Amniotic epithelial cell (primary cell): ENCODE results near the gene LHFPL4.
"Not testable (repeated sequence)": the region's sequence is repeated elsewhere in the genome, so short reads cannot be mapped to it uniquely, and the experiment has no call there.

Experiments used
- DNase-seq: peaks from one replicate; pipeline ENCODE4 v3.0.0-alpha.2; 2010; ENCODE audit warnings: low read depth

LHFPL4 gene

GRCh38 chr3:9536212-9536611 is 17.4 kb downstream of the LHFPL4 start:
- no peak for DNase-seq

GRCh38 chr3:9534429-9534828 is 19.2 kb downstream of the LHFPL4 start:
- no peak for DNase-seq

DNA sequence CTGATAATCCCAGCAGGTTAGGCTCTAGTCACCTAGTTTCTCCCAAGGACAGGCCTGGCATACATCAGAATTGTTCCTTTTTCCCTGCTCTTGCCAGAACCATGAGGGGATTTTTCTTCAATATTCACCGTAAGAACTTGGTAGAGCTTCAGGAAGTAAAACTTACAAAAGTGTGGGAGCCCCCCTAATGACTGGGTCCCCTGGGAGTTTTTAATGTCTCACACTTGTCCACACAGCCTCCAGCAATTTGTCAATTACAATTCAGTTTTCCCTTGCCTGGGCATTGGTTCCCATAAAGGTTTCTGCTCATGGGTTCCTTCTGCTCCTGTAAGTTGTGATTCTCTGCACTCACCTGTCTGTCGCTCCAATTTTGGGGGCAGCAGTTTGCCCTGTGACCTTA is 28.5 kb downstream of the LHFPL4 start:
- no peak for DNase-seq

DNA sequence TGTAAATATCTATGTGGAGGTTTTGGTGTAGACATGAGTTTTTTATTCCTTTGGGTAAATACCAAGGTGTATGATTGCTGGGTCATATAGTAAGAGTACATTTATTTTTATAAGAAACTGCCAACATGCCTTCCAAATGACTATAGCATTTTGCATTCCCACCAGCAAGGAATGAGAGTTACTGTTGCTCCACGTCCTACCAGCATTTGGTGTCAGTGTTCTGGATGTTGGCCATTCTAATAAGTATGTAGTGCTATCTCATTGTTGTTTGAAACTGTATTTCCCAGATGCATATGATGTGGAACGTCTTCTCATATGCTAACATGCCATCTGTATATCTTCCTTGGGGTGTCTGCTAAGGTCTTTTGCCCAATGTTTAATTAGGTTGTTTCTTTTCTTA is 38.7 kb downstream of the LHFPL4 start:
- DNase-seq, result no peak

- no peak for DNase-seq
Measured at GRCh38 chr3:9514306-9514705, 39.3 kb downstream of the LHFPL4 start.

GRCh38 chr3:9512456-9513045 is 41.1 kb downstream of the LHFPL4 start:
- no peak for DNase-seq

DNA sequence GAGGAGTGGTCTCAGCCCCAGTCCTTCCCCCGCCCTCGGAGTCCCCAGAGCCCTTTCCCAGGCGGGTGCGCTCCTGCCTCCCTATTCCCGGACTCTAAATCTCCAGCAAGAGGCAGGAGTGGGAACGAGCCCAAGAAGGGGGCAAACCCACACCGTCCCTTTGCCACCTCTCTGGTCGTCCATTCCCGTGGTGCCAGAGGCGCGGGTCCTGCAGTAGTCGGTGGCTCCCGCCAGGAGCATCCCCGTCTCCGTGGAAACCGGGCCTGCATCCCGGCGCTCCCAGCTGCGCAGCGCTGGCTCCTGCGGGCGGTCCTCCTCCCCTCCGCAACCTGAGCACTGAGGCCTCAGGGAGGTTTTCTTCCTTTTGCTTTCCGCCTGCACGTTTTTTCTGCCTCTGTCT is 44.8 kb downstream of the LHFPL4 start:
- DNase-seq, result no peak

- no peak for DNase-seq
Measured at GRCh38 chr3:9507586-9508578, 45.7 kb downstream of the LHFPL4 start.

DNA sequence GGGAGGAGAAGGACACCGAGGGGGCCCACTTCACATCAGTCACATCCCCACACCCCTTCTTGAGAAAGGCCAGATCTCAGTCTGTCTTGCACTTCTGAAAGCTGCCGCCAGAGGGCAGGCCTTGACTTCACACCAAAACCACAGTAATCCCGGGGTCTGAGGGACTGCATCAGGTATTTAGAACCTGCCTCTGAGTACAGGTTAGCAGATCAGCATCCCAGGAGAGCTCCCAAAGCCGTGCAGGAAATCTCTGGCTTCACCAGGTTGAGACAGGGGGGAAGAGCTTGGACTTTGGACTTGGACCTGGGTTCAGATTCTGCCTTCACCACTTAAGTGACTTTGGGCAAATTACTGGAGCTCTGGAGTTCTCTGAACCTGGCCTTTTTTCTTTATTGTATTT is 50.3 kb downstream of the LHFPL4 start:
- DNase-seq, result peak; percentile 61

- no peak for DNase-seq
Measured at GRCh38 chr3:9501226-9501625, 52.4 kb downstream of the LHFPL4 start.

- peak; percentile 55 for DNase-seq
Measured at GRCh38 chr3:9500108-9501050, 53.2 kb downstream of the LHFPL4 start.

DNA sequence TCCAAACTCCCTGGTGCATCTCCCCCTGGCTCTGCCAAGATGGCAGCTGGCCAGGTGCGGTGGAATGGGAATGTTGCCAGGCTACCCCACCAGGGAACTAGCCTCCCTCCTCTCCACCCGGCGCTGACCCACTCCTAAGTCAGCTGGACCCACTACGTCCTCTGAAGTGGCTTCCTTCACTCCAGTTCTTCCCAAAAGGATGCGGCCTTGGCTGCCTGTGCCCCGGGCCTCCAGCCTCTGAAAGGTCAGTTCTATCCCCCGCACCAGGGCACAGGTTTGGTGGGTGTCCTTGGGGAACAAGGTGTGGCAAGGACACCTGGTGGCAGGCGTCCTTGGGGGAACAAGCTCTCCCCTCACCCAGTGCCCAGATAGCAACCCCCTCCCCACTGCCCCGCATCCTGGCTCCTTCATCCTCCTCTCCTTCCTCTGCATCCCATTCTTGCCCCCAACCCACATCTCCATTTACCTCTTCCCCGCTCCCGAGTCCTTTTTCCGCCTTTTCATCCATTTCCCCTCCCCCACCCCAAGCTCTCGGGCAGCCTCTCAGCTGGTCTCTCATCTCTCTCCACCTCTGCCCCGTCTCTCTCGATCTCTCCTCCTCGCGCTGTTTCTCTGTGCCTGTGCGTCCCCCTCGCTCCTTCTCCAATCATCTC is 54.0 kb downstream of the LHFPL4 start:
- DNase-seq, result no peak

GRCh38 chr3:9498781-9499180 is 54.8 kb downstream of the LHFPL4 start:
- no peak for DNase-seq

GRCh38 chr3:9497821-9498565 is 55.6 kb downstream of the LHFPL4 start:
- DNase-seq, result peak; percentile 40

DNA sequence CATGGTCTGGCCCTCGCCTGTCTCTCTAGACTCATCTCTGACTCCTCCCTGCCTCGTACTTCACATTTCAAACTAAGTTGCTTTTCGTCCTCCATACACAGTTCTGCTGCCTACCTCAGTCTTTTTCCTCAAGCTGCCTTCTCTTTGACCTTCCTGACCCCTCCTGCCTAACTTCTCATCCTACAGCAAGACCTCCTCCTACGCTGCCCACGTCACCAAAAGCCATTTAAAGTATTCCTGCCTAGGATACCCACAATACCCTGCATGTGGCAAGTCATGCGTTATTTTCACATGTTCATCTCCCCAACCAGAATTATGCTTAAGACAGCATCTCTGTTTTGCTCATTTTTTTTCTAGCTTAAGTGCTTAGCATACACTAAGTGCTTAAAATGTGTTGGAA is 56.7 kb downstream of the LHFPL4 start:
- DNase-seq, result no peak

- not testable (repeated sequence) for DNase-seq
Measured at GRCh38 chr3:9494036-9494435, 59.6 kb downstream of the LHFPL4 start.

GRCh38 chr3:9491506-9491905 is 62.1 kb downstream of the LHFPL4 start:
- DNase-seq, result no peak

DNA sequence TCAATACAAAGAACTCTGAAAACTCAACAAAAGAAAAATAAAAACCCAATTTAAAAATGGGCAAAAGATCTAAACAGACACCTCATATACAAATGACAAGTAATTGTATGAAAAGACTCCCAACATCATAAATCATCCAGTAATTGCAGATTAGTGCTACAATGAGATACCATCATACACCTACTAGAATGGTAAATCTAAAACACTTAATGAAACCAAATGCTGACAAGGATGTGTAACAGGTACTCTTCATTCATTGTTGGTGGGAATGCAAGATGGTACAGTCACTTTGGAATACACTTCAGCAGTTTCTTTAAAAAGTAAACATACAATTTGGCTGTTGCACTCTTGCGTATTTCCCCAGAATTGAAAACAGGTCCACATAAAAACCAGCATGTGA is 68.4 kb downstream of the LHFPL4 start:
- DNase-seq, result no peak

DNA sequence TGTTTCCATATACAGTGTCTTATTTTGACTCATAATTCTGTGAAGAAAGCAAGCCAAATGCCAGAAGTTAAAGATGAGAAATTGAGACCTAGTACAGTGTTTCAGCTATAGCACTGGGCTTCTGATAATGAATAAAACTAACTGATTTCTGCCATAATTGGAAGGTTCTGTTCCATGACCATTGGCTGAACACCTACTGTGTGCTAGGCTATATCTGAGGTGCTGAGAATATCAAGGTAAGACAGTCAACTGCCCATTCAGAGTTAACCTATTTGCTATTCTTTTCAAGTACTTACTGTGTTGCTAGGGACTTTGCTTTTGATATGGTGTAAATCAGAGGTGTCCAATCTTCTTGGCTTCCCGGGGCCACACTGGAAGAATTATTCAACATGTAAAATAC is 73.4 kb downstream of the LHFPL4 start:
- DNase-seq, result no peak

DNA sequence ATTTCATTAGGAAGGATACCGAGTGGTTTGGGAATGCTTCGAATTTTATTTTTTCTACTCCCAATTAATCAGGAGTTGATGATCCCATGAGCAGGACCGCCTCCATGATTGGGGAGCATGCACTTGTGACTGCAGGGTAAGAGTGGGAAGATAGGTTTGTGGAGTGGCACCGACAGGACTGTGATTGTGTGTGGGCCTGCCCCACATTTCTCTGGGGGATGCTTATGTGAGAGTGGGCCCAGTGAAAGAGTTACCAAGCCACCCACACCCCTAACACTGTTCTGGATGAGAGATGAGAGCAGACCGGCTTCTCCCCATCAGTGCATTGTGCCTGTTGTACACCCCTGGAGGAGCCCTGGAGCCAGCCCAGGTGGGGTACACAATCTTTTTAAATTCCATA is 76.7 kb downstream of the LHFPL4 start:
- DNase-seq, result no peak

- no peak for DNase-seq
Measured at GRCh38 chr3:9474482-9474881, 79.1 kb downstream of the LHFPL4 start.
